H1 (cell line): ENCODE results near the gene HID1.

Source experiments
- BRCA1 ChIP-seq: IDR thresholded peaks from 2 replicates; pipeline ENCODE4 v1.6.1; 2012; ENCODE audit warnings: low read depth, low read length, improper control_type of control experiment
- EZH2 ChIP-seq: fragments of 200-600 bp; sonication (generic); IDR thresholded peaks from 2 replicates; pipeline ENCODE4 v1.7.1; 2012; ENCODE audit warnings: low read depth, mild to moderate bottlenecking, moderate library complexity, low read length, inconsistent platforms; ENCODE audit not compliant: severe bottlenecking
- POLR2A ChIP-seq, 2 experiments: IDR thresholded peaks; 1 replicate in 1 of 2; 2 replicates in 1 of 2; pipeline ENCODE4 v1.6.1; 2011; ENCODE audit warnings: low read depth in 2 of 2, low read length in 2 of 2, mild to moderate bottlenecking in 2 of 2; ENCODE audit errors: control extremely low read depth in 1 of 2
- POLR2AphosphoS5 ChIP-seq: IDR thresholded peaks from 2 replicates; pipeline ENCODE4 v1.6.1; 2011; ENCODE audit warnings: low read depth, low read length
- SIN3A ChIP-seq, 2 experiments: IDR thresholded peaks in 1 of 2; conservative IDR thresholded peaks in 1 of 2; 2 replicates each; pipeline ENCODE4 v1.6.1; 2011 to 2012; ENCODE audit warnings: low read length in 2 of 2, improper control_type of control experiment in 1 of 2, low read depth in 1 of 2, mild to moderate bottlenecking in 1 of 2
- TEAD4 ChIP-seq: IDR thresholded peaks from 2 replicates; pipeline ENCODE4 v1.6.1; 2012; ENCODE audit warnings: low read depth, low read length, inconsistent platforms, mixed read lengths
- YY1 ChIP-seq: IDR thresholded peaks from 2 replicates; pipeline ENCODE4 v1.6.1; 2011; ENCODE audit warnings: low read depth, mild to moderate bottlenecking, low read length
- ZNF274 ChIP-seq: IDR thresholded peaks from 2 replicates; pipeline ENCODE4 v1.7.0; 2012; ENCODE audit warnings: low read length, borderline replicate concordance; ENCODE audit errors: extremely low read depth
- TF ChIP-seq, protein P1 (sequence below), 3 experiments: IDR thresholded peaks; 1 replicate in 2 of 3; 2 replicates in 1 of 3; pipeline versions ENCODE4 v1.5.1 to v1.6.1; 2011; ENCODE audit warnings: low read length in 3 of 3, mild to moderate bottlenecking in 3 of 3, inconsistent platforms in 2 of 3, low read depth in 1 of 3, moderate library complexity in 1 of 3; ENCODE audit not compliant: insufficient read depth in 1 of 3; ENCODE audit errors: control extremely low read depth in 1 of 3
- TF ChIP-seq, protein P2 (sequence below): IDR thresholded peaks from 2 replicates; pipeline ENCODE4 v1.6.1; 2011; ENCODE audit warnings: low read length, improper control_type of control experiment

DNA sequence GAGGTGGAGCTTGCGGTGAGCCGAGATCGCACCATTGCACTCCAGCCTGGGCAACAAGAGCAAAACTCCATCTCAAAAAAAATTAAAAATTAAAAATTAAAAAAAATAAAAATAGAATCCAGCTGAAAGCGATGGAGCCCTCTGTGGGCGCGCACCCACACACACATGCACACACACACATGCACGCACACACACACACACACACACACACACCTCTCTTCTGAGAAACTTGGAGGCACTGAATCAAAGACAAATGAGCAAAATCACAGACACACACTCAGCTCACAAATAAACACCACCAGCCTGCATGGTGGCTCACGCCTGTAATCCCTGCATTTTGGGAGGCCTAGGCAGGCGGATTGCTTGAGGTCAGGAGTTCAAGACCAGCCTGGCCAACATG is 69.5 kb downstream of the HID1 start:
- TF ChIP-seq YY1, result no peak
- no peak for TF ChIP-seq POLR2AphosphoS5
- no peak for TF ChIP-seq BRCA1
- TF ChIP-seq, protein P1, sequence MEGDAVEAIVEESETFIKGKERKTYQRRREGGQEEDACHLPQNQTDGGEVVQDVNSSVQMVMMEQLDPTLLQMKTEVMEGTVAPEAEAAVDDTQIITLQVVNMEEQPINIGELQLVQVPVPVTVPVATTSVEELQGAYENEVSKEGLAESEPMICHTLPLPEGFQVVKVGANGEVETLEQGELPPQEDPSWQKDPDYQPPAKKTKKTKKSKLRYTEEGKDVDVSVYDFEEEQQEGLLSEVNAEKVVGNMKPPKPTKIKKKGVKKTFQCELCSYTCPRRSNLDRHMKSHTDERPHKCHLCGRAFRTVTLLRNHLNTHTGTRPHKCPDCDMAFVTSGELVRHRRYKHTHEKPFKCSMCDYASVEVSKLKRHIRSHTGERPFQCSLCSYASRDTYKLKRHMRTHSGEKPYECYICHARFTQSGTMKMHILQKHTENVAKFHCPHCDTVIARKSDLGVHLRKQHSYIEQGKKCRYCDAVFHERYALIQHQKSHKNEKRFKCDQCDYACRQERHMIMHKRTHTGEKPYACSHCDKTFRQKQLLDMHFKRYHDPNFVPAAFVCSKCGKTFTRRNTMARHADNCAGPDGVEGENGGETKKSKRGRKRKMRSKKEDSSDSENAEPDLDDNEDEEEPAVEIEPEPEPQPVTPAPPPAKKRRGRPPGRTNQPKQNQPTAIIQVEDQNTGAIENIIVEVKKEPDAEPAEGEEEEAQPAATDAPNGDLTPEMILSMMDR (IDR thresholded peaks at IDR 0.05; ENCODE audit: control extremely low read depth in 1 of 3, insufficient read depth in 1 of 3, low read depth in 1 of 3, low read length in 3 of 3), result no peak
- no peak for TF ChIP-seq EZH2
- no peak for TF ChIP-seq SIN3A (conservative IDR thresholded peaks at IDR 0.05 in 1 of 2, IDR thresholded peaks at IDR 0.05 in 1 of 2; ENCODE audit: low read depth in 1 of 2, low read length in 2 of 2)
- no peak for TF ChIP-seq ZNF274
- TF ChIP-seq, protein P2, sequence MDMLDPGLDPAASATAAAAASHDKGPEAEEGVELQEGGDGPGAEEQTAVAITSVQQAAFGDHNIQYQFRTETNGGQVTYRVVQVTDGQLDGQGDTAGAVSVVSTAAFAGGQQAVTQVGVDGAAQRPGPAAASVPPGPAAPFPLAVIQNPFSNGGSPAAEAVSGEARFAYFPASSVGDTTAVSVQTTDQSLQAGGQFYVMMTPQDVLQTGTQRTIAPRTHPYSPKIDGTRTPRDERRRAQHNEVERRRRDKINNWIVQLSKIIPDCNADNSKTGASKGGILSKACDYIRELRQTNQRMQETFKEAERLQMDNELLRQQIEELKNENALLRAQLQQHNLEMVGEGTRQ, result no peak
- TF ChIP-seq TEAD4, result no peak
- TF ChIP-seq POLR2A (IDR thresholded peaks at IDR 0.05; ENCODE audit: control extremely low read depth in 1 of 2, low read depth in 2 of 2, low read length in 2 of 2), result no peak
